Middle frontal gyrus (tissue), 1 donor: ENCODE results near the gene NELL1.

Experiments
- DNase-seq: peaks from one replicate; pipeline ENCODE4 v3.0.0-alpha.2; 2015; ENCODE audit warnings: low spot score; ENCODE audit errors: extremely low spot score

NELL1 gene

GRCh38 chr11:20869123-20869522, 199.7 kb downstream of the NELL1 start:
- no peak for DNase-seq

DNA sequence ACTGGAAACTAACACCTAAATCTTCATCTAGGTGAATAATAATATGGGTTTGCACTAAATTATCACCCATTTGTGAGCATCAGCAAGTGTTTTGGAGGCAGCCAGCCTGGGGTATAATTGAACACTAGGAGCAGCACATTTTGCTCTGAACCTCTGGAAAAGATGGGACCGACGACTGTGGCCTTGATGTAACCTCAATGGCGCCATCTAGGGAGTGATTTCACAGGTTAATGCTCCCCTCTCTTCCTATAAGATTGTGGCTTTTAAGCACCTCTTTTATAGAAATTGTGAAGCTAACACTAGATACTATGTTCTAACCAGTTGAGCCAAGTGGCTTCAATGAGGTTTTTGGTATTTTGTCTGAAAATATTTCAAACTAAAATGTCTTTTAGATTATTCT, 203.7 kb downstream of the NELL1 start:
- no peak for DNase-seq

DNA sequence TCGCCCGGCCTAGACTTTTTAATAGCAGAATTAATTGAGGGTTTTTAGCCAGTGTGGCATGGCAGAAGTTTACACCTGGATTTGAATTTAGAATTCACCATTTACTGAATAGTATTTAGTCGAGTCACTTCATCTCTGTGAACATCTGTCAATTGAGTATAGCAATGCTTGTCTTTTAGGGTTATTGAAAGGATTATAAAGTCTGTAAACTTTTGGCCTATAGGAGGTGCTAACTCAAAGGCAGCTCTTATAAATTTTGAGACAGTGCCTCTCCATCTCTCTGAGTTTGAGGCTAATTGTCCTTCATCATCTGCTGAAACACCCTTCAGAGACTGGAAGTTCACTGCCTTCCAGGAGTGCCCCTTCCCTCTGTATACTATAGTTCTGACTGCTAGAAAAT, 205.0 kb downstream of the NELL1 start:
- no peak for DNase-seq

- no peak for DNase-seq
Observed at GRCh38 chr11:20875889-20876288, 206.5 kb downstream of the NELL1 start.

- DNase-seq: no peak
Observed at GRCh38 chr11:20876738-20877137, 207.4 kb downstream of the NELL1 start.

DNA sequence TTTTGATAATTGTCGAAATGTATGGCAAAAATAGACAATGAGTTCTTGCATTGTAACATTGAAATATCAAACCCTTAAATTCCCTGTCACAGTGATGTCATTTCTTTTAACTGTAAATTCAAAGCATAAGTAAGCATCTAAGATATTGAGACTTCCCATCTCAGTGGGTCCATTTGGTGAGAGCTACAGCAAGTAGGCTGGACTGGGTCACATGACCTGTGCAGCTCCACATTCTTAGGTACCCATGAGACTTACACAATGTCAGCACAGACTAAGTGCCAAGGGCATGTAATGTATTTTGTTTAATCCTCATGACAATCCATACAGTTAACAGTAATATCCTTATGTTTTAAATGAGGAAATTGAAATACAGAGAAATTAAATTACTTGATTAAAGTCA, 210.7 kb downstream of the NELL1 start:
- no peak for DNase-seq

DNA sequence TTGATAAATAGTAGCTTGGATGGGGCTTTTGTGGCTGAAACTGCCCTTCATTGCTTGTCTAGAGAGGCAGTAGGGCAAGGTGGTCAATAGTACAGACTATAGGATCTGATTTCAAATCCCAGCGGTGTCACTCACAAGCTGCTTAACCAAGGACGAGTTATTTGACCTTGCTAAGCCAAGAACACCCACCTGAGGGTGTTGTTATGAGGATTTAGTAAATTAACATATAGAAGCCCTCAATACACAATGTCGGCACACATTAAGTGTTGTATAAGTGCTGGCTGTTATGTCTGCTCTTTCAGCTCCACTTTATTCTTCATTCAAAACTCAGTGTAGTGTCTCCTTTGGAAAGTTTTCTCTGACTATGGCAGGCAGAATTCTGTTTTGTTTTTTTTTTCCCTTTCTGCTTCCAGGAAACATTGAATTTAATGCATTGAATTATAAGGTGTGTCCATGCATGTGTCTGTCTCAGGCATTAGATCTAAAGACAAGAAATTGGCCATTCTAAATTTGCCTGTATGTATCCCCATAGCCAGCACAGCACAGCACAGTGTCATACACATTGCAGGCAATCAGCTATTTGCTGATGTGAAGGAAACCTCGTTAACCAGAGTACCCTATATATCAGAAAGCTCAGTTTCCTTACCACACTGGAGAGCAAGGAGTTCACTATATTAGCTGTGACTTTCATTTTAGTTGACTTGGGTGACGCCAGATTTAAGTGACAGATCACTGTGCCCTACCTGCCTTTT, 212.1 kb downstream of the NELL1 start:
- no peak for DNase-seq

DNA sequence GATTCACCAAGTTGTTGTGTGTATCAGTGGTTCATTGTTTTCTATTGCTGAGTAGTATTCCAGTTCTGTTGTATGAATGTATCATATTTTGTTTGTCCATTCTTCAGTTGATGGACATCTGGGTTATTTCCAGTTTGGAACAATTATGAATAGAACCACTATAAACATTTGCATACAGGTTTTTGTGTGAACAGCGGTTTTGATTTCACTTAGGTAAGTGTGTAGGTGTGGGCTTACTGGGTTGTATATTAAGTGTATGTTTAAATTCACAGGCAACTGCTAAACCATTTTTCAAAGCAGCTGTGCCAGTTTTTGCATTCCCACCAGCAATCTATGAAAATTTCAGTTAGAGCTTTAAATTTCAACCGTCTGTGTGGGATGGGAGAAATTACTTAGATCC, 217.8 kb downstream of the NELL1 start:
- no peak for DNase-seq

- DNase-seq: no peak
Observed at GRCh38 chr11:20894296-20894695, 224.9 kb downstream of the NELL1 start.

DNA sequence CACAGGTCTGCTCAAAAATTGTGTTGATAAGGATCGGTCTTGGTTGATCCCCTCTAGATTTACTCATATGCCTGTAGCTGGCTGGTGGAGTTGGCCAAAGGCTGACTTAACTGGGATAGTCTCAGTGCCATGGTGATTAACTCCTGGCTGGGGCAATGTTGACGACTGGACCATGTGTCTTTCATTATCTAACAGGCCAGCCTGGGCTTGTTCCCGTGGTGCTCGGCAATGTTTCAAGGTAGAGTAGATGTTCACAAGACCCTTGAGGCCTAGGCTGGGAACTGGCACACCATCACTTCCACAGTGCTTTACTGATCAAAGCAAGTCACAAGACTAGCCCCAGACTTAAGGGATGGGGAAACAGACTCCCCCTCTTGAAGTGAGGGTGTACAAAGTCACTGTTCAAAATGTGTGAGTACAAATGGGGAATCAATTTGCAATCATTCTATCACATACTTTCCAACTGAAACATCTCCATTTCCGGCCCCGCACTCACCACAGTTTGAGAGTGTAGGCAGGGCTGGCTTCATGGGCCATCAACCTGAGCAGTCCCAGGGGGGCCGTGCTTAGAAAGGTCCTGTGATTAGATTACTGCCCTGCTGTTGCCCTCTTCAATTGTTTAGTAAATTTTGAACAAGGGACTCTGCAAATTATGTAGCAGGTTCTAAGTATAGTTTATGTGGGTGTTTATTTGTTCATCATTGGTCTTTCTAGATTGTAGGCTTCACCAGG, 240.8 kb downstream of the NELL1 start:
- DNase-seq: no peak

DNA sequence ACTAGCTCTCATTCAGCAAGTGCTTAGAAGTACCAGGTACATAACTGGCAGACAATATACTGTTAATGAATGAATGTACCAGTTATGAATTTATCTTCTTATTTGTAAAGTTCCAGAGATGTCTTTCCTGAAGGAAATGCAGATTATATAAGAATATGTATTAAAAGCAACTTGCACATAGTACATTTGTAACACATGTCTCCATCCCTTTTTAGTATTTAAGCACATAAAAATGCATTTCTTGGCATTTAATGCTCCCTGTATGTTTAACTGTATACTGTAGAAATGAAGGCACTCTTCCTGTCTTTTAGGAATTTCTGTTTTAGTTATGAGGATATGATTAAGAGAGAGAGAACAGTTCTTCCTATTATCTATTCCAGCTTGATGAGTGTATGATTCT, 241.3 kb downstream of the NELL1 start:
- no peak for DNase-seq

DNA sequence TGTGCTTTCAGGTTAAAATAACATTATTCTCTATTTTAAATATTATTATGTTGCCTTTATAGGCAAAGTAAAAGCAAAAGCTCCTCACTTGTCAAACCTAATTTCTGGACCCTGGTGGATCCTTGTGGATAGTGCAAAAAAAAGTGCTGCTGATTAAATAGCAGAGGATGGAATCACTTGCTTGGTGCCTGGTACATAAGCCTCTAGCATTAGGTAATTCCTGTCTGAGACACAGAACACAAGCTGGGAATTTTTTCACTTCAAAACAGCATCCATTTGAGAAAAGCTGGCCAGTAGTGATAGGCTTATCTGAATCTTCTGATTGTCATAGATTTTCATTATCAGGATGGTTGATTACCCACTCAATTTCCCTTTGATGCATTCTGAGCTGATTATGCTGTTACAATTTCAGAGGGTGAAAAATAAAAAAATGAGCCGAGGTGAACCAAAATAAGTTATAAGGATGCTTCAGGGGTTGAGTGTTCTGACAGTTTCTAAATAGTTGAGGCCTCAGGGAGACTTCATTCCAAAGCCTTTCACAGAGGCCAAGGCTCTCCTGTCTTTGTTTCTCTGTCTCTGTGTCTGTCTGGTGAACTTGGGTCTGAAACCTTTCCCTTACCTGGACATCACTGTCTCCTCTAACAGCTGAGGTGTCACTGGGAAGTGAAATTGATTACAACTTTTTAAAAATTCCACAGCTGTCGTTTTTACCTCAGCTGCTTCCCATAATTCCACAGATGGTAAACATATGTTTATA, 242.9 kb downstream of the NELL1 start:
- no peak for DNase-seq

- no peak for DNase-seq
Observed at GRCh38 chr11:20912922-20913512, 243.6 kb downstream of the NELL1 start.

- DNase-seq: no peak
Observed at GRCh38 chr11:20917306-20917705, 247.9 kb downstream of the NELL1 start.

GRCh38 chr11:20926799-20927540, 257.6 kb downstream of the NELL1 start:
- DNase-seq: no peak

GRCh38 chr11:20931029-20931428, 261.6 kb downstream of the NELL1 start:
- DNase-seq: no peak

GRCh38 chr11:20933086-20933485, 263.7 kb downstream of the NELL1 start:
- no peak for DNase-seq

- no peak for DNase-seq
Observed at GRCh38 chr11:20933958-20934357, 264.6 kb downstream of the NELL1 start.

- no peak for DNase-seq
Observed at GRCh38 chr11:20934516-20934915, 265.1 kb downstream of the NELL1 start.

- DNase-seq: no peak
Observed at GRCh38 chr11:20937826-20938225, 268.4 kb downstream of the NELL1 start.

- no peak for DNase-seq
Observed at GRCh38 chr11:20949585-20949984, 280.2 kb downstream of the NELL1 start.
